Panc1 (cell line): ENCODE results near the gene TSPOAP1. TPM values are rescaled to one million over a fixed set of nuclear protein-coding genes. Genes with fewer than 3 reads are reported as not detected.

Source experiments
- ATAC-seq: fragments of 200-7000 bp; cut with Tn5 transposase; 2 replicates; pipeline ENCODE4 v1.9.1; 2020; ENCODE audit warnings: mild to moderate bottlenecking, moderate library complexity
- BruUV-seq: library from RNA; stranded (reverse); fragments of 400-500 nt; replicated peaks from 2 replicates; lab custom pipeline; 2021; lab: Mats Ljungman, UMichigan
- CTCF ChIA-PET: fragments of 300-600 bp; sonication (Branson Sonifier 250); formaldehyde crosslinking; loops from one replicate; lab custom pipeline; 2022; ENCODE audit warnings: antibody characterized with exemption; lab: Charles Lee
- POLR2A ChIA-PET: fragments of 300-600 bp; sonication (Branson Sonifier 250); formaldehyde crosslinking; loops from one replicate; lab custom pipeline; 2022; ENCODE audit warnings: antibody characterized with exemption; lab: Charles Lee
- DNase-seq: peaks from one replicate; pipeline ENCODE4 v3.0.0-alpha.2; 2010; ENCODE audit warnings: low read depth, low spot score
- H3K27ac ChIP-seq: 2 replicates; pipeline ENCODE4 v1.5.1; 2011; ENCODE audit warnings: mild to moderate bottlenecking, low read length, inconsistent platforms
- H3K27me3 ChIP-seq: fragments of 200-500 bp; sonication (Bioruptor generic); 2 replicates; pipeline ENCODE4 v1.6.0; 2014; ENCODE audit warnings: low read length, inconsistent platforms; ENCODE audit not compliant: control insufficient read depth, insufficient read depth
- H3K36me3 ChIP-seq: fragments of 200-500 bp; sonication (Bioruptor generic); 2 replicates; pipeline ENCODE4 v1.5.1; 2014; ENCODE audit warnings: inconsistent platforms, mild to moderate bottlenecking, low read length, moderate library complexity; ENCODE audit not compliant: control insufficient read depth, insufficient read depth
- H3K4me1 ChIP-seq: 2 replicates; pipeline ENCODE4 v1.5.1; 2011; ENCODE audit warnings: inconsistent platforms, mild to moderate bottlenecking, low read length, moderate library complexity; ENCODE audit not compliant: control insufficient read depth, insufficient read depth
- H3K4me3 ChIP-seq, 2 experiments: 2 replicates each; pipeline ENCODE4 v1.5.1; 2011 to 2012; ENCODE audit warnings: low read depth in 2 of 2, low read length in 2 of 2, mild to moderate bottlenecking in 2 of 2, inconsistent platforms in 1 of 2, moderate library complexity in 1 of 2
- H3K9me3 ChIP-seq: fragments of 200-500 bp; sonication (Bioruptor generic); 2 replicates; pipeline ENCODE4 v1.5.1; 2014; ENCODE audit warnings: low read depth, mild to moderate bottlenecking, inconsistent platforms, low read length, moderate library complexity; ENCODE audit not compliant: control insufficient read depth, insufficient read depth
- POLR2AphosphoS5 ChIP-seq: IDR thresholded peaks from 2 replicates; pipeline ENCODE4 v1.6.1; 2012; ENCODE audit warnings: mild to moderate bottlenecking, low read depth, low read length, moderate library complexity
- SIN3A ChIP-seq: IDR thresholded peaks from 2 replicates; pipeline ENCODE4 v1.6.1; 2012; ENCODE audit warnings: low read depth, mild to moderate bottlenecking, low read length, moderate library complexity, borderline replicate concordance; ENCODE audit not compliant: insufficient read depth
- TCF7L2 ChIP-seq: IDR thresholded peaks from 2 replicates; pipeline ENCODE4 v1.6.1; 2011; ENCODE audit warnings: mild to moderate bottlenecking, low read depth, low read length, inconsistent platforms
- in situ Hi-C: cut with HindIII; loops from 2 replicates; pipeline ENCODE4 v1.10.0; 2016; ENCODE audit warnings: low sequenced_read_pairs, low pct_unique_long_range_greater_than_20kb
- intact Hi-C: fragments of 100-400 bp; cut with micrococcal nuclease; formaldehyde crosslinking; loops from one replicate; pipeline ENCODE4 v1.10.0; 2022; ENCODE audit not compliant: unreplicated experiment
- total RNA-seq: library from RNA; stranded (reverse); gene quantifications from one replicate; pipeline ENCODE4 v1.2.1, GENCODE V29; 2021; ENCODE audit not compliant: unreplicated experiment
- TF ChIP-seq, protein P1 (sequence below): fragments of 450-650 bp; IDR thresholded peaks from 2 replicates; pipeline ENCODE4 v1.5.1; 2017; ENCODE audit warnings: mild to moderate bottlenecking
- TF ChIP-seq, protein P2 (sequence below), 2 experiments: IDR thresholded peaks; 2 replicates each; pipeline ENCODE4 v1.6.1; 2011 to 2012; ENCODE audit warnings: low read depth in 2 of 2, control low read depth in 1 of 2, low read length in 1 of 2, mild to moderate bottlenecking in 1 of 2, moderate library complexity in 1 of 2; ENCODE audit not compliant: insufficient read depth in 1 of 2

Gene TSPOAP1
- total RNA-seq, 1 experiment from 2014 or later, result 0.05 TPM

DNA sequence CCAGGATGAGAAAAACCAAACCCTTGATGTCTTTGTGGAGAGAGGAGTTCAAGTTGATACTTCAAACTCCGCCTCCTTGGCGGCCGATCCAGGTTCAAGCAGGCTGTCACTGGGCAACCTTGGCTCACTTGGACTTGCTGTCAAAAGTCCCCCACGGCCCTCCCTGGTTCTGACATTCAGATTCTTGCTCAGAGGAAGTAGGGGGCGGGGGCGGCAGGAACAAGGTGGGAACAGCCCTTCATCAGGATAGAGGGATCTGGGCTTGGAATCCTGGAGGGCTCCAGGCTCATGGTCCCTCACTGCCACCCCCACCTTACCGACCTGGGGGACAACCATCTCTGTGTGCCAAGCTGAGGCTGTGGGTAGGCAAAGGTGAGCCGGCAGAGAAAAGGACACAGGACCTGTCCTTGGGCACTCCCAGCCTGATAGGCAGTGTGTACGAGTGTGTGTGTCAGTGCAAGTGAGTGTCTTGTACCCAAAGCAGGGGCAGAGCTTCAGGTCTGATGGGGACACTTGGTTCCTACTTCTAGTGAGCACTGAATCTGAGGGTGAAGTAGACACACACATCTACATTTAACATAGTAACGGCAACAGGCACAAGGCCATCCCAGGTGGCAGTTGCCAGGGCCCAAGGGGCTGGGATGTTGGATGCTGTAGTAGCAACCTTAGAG lies 6.6 kb upstream of the TSPOAP1 start:
- TF ChIP-seq, protein P1, sequence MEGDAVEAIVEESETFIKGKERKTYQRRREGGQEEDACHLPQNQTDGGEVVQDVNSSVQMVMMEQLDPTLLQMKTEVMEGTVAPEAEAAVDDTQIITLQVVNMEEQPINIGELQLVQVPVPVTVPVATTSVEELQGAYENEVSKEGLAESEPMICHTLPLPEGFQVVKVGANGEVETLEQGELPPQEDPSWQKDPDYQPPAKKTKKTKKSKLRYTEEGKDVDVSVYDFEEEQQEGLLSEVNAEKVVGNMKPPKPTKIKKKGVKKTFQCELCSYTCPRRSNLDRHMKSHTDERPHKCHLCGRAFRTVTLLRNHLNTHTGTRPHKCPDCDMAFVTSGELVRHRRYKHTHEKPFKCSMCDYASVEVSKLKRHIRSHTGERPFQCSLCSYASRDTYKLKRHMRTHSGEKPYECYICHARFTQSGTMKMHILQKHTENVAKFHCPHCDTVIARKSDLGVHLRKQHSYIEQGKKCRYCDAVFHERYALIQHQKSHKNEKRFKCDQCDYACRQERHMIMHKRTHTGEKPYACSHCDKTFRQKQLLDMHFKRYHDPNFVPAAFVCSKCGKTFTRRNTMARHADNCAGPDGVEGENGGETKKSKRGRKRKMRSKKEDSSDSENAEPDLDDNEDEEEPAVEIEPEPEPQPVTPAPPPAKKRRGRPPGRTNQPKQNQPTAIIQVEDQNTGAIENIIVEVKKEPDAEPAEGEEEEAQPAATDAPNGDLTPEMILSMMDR, result no peak
- TF ChIP-seq, protein P2, sequence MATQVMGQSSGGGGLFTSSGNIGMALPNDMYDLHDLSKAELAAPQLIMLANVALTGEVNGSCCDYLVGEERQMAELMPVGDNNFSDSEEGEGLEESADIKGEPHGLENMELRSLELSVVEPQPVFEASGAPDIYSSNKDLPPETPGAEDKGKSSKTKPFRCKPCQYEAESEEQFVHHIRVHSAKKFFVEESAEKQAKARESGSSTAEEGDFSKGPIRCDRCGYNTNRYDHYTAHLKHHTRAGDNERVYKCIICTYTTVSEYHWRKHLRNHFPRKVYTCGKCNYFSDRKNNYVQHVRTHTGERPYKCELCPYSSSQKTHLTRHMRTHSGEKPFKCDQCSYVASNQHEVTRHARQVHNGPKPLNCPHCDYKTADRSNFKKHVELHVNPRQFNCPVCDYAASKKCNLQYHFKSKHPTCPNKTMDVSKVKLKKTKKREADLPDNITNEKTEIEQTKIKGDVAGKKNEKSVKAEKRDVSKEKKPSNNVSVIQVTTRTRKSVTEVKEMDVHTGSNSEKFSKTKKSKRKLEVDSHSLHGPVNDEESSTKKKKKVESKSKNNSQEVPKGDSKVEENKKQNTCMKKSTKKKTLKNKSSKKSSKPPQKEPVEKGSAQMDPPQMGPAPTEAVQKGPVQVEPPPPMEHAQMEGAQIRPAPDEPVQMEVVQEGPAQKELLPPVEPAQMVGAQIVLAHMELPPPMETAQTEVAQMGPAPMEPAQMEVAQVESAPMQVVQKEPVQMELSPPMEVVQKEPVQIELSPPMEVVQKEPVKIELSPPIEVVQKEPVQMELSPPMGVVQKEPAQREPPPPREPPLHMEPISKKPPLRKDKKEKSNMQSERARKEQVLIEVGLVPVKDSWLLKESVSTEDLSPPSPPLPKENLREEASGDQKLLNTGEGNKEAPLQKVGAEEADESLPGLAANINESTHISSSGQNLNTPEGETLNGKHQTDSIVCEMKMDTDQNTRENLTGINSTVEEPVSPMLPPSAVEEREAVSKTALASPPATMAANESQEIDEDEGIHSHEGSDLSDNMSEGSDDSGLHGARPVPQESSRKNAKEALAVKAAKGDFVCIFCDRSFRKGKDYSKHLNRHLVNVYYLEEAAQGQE (IDR thresholded peaks at IDR 0.05; ENCODE audit: insufficient read depth in 1 of 2, low read depth in 2 of 2, low read length in 1 of 2), result no peak
- TF ChIP-seq POLR2AphosphoS5 (no peak), TCF7L2 (no peak), SIN3A (no peak)
- ChIA-PET POLR2A (no interaction called here), CTCF (no interaction called here)
- no peaks in the 10 kb centered on the region; the same call in 1 of the 2 replicates for H3K4me1 ChIP-seq
- intact Hi-C loops, result no loop called here
- in situ Hi-C loops, result no loop called here
- no peaks in the 10 kb centered on the region for H3K36me3 ChIP-seq
- no peak overlapping the region for H3K27ac ChIP-seq
- ATAC-seq, result no peak
- no peaks in the 10 kb centered on the region for H3K9me3 ChIP-seq
- no peak overlapping the region for H3K4me3 ChIP-seq
- no peaks in the 10 kb centered on the region for H3K27me3 ChIP-seq
- no peak for DNase-seq
- no TSS peak for BruUV-seq

DNA sequence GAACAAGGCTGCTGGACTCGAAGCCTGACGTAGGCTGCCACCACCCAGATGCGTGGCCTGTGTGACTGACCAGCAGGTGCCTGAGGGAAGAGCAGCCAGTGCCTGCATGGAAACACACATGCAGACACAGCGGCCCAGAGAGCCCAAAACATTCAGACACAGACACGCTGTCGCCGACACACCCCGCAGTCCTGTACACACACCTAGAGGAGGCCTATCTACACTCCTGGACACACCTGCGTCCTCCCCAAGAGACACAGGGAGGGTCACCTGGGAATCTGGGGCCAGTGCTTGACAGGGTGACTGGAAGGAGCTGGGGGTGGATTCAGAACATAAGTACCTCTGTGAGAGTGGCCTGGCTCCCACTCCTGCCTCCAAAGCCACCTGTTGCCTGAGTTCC lies 6.1 kb upstream of the TSPOAP1 start:
- H3K36me3 ChIP-seq, result no peaks in the 10 kb centered on the region
- DNase-seq, result no peak
- no peaks in the 10 kb centered on the region for H3K9me3 ChIP-seq
- BruUV-seq, result no TSS peak
- no peaks in the 10 kb centered on the region for H3K27me3 ChIP-seq
- ChIA-PET POLR2A (interaction anchor here (0.6 kb wide), 1 partner anchor 65 kb away, joined by 5 read pairs; no protein-coding TSS in a partner anchor), CTCF (no interaction called here)
- TF ChIP-seq SIN3A, result no peak
- TF ChIP-seq, protein P2 (IDR thresholded peaks at IDR 0.05; ENCODE audit: insufficient read depth in 1 of 2, low read depth in 2 of 2, low read length in 1 of 2), result no peak
- TF ChIP-seq, protein P1, result no peak
- in situ Hi-C loops (no loop called here), intact Hi-C loops (no loop called here)
- H3K27ac ChIP-seq, result no peak overlapping the region
- no peak overlapping the region for H3K4me3 ChIP-seq
- no peak for ATAC-seq
- H3K4me1 ChIP-seq, result no peaks in the 10 kb centered on the region; the same call in 1 of the 2 replicates
